PFSK-1 (cell line): Measurements from ENCODE around the gene DUSP15.

ENCODE experiments used
- FOXP2 ChIP-seq: optimal IDR thresholded peaks from 2 replicates; pipeline ENCODE3; 2011; ENCODE audit warnings: borderline replicate concordance, control low read depth, inconsistent platforms; ENCODE audit not compliant: insufficient read depth; ENCODE audit errors: extremely low read length, extremely low read depth
- POLR2AphosphoS5 ChIP-seq: IDR thresholded peaks from 2 replicates; pipeline ENCODE4 v1.6.1; 2012; ENCODE audit warnings: low read depth, mild to moderate bottlenecking, control low read depth, low read length, moderate library complexity
- SIN3A ChIP-seq: IDR thresholded peaks from 2 replicates; pipeline ENCODE4 v1.6.1; 2012; ENCODE audit warnings: mild to moderate bottlenecking, low read length, moderate library complexity, borderline replicate concordance; ENCODE audit not compliant: insufficient read depth
- TAF1 ChIP-seq: IDR thresholded peaks from 2 replicates; pipeline ENCODE4 v1.6.1; 2012; ENCODE audit warnings: low read length, control low read depth, borderline replicate concordance; ENCODE audit not compliant: insufficient read depth
- TF ChIP-seq, protein P1 (sequence below), 2 experiments: IDR thresholded peaks; 2 replicates each; pipeline versions ENCODE4 v1.6.1 to v1.8.0; 2011 to 2012; ENCODE audit warnings: low read depth in 2 of 2, low read length in 2 of 2, control low read depth in 1 of 2, inconsistent platforms in 1 of 2, mild to moderate bottlenecking in 1 of 2, moderate library complexity in 1 of 2; ENCODE audit not compliant: insufficient read depth in 1 of 2

Gene DUSP15

DNA sequence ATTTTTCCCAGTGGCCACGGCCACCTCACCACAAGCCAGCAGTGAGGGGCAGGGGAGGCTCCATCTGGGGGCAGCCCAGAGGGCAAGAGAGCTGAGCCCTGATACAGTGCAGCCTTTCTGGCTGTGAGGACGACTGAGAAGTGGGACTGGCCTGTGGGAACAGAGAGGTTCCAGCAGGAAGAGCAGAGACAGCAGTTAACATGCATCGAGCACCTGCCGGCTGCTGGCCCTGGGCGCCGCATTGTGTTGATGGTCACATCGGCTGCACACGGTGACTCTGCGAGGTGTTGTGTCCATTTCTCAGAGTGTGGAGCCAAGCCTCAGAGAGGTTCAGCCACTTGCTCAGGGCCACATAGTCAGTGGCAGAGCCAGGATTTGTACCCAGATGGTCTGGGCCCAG, 34.8 kb downstream of the DUSP15 start:
- TF ChIP-seq SIN3A (no peak), POLR2AphosphoS5 (no peak), FOXP2 (no peak), TAF1 (no peak)
- TF ChIP-seq, protein P1, sequence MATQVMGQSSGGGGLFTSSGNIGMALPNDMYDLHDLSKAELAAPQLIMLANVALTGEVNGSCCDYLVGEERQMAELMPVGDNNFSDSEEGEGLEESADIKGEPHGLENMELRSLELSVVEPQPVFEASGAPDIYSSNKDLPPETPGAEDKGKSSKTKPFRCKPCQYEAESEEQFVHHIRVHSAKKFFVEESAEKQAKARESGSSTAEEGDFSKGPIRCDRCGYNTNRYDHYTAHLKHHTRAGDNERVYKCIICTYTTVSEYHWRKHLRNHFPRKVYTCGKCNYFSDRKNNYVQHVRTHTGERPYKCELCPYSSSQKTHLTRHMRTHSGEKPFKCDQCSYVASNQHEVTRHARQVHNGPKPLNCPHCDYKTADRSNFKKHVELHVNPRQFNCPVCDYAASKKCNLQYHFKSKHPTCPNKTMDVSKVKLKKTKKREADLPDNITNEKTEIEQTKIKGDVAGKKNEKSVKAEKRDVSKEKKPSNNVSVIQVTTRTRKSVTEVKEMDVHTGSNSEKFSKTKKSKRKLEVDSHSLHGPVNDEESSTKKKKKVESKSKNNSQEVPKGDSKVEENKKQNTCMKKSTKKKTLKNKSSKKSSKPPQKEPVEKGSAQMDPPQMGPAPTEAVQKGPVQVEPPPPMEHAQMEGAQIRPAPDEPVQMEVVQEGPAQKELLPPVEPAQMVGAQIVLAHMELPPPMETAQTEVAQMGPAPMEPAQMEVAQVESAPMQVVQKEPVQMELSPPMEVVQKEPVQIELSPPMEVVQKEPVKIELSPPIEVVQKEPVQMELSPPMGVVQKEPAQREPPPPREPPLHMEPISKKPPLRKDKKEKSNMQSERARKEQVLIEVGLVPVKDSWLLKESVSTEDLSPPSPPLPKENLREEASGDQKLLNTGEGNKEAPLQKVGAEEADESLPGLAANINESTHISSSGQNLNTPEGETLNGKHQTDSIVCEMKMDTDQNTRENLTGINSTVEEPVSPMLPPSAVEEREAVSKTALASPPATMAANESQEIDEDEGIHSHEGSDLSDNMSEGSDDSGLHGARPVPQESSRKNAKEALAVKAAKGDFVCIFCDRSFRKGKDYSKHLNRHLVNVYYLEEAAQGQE (IDR thresholded peaks at IDR 0.05; ENCODE audit: insufficient read depth in 1 of 2, low read depth in 2 of 2, low read length in 2 of 2) = no peak

DNA sequence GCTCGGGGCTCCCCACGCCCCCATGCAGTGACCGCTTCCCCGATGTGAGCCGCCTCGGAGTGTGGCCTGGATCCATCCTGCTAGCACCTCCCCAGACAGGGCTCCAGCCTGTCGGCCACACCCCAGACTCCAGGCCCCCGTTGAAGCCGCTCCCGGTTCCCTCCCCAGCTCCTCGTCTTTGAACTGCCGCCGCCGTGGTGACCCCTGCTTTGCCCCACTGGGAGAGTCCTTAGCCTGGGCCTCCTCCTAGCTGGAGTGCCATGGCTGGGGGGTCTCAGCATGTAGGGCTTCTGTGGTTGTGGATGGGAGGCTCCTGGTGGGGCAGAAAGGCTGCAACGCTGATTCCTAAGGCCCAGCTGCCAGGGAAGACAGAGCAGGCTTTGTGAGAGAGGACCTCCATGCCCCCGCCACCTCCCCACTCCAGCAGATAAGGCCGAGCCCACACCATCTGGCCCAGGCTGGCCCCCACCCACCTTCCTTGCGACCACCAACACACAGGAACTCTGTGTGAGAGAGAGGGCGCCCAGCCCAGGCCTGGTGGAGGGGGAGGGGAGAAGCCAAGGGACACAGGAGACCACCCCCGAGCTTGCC, 36.3 kb downstream of the DUSP15 start:
- TF ChIP-seq, protein P1 (IDR thresholded peaks at IDR 0.05; ENCODE audit: insufficient read depth in 1 of 2, low read depth in 2 of 2, low read length in 2 of 2) = no peak
- no peak for TF ChIP-seq POLR2AphosphoS5
- TF ChIP-seq FOXP2 = no peak
- TF ChIP-seq TAF1 = no peak
- no peak for TF ChIP-seq SIN3A

DNA sequence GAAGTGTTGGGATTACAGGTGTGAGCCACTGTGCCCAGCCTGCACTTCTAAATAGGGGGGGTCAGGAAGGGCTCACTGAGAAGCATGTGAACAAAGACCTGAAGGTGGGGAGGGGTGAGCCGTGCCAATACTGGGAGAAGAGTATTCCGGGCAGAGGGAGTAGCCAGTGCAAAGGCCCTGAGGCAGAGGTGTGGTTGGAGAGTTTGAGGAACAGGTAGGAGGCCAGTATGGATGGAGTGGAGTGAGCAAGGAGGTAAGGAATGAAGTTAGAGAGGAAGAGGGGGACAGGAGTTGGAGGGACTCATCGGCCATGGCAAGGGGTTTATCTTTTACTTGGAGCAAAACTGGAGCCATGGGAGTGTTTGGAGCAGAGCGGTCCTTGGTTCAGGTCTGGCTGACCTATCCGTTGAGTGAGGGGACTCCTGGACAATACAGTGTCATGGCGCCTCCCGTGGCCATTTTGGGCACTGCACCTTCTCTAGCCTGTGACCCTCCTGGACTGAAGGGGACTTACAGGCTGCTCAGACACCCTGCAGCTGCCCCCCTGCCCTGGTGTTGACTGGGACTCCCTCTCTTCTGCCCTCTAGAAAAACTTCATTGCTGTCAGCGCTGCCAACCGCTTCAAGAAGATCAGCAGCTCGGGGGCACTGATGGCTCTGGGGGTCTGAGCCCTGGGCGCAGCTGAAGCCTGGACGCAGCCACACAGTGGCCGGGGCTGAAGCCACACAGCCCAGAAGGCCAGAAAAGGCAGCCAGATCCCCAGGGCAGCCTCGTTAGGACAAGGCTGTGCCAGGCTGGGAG, 37.0 kb downstream of the DUSP15 start:
- TF ChIP-seq SIN3A (no peak), POLR2AphosphoS5 (no peak), FOXP2 (no peak), TAF1 (no peak)
- TF ChIP-seq, protein P1 (IDR thresholded peaks at IDR 0.05; ENCODE audit: insufficient read depth in 1 of 2, low read depth in 2 of 2, low read length in 2 of 2) = no peak

DNA sequence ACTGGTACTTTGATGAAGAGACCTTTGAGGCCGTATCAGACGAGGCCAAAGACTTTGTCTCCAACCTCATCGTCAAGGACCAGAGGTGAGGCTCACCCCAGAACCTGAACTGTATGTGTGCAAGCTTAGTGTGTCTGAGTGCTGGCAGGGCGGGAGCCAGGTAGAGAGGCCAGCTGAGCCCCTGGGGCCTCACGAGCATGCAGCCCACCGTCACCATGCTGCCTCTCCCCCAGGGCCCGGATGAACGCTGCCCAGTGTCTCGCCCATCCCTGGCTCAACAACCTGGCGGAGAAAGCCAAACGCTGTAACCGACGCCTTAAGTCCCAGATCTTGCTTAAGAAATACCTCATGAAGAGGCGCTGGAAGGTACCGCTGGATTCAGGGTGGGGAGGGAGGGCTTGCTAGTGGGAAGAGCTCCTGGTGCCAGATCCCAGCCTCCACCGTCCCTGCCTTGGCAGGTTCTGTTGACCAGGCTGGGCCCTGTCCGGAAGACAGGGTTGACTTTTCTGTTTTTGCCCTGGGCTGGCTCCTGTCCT, 38.5 kb downstream of the DUSP15 start:
- TF ChIP-seq FOXP2 (no peak), POLR2AphosphoS5 (no peak), SIN3A (no peak), TAF1 (no peak)
- TF ChIP-seq, protein P1 (IDR thresholded peaks at IDR 0.05; ENCODE audit: insufficient read depth in 1 of 2, low read depth in 2 of 2, low read length in 2 of 2) = no peak

DNA sequence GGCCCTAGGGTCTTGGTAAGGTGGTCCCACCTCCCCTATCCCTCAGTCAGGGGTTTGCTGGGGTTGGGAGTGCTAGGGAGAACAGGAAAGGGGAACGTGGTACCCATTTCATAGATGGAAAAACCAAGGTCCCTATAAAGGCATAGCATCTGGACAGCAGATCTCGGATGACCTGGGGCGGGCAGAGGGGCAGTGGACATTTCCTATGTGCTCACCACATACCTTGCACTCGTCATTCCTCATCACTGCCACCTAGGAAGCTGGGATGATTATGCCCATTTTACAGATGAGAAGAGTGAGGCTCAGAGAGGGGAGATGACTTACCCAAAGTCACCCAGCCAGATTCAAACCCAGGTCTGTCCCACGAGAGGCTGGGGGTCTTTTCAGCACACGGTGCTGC, 39.1 kb downstream of the DUSP15 start:
- TF ChIP-seq FOXP2 (no peak), TAF1 (no peak), SIN3A (no peak)
- TF ChIP-seq, protein P1 (IDR thresholded peaks at IDR 0.05; ENCODE audit: insufficient read depth in 1 of 2, low read depth in 2 of 2, low read length in 2 of 2) = no peak
